Right lobe of liver (tissue), 6 donors: ENCODE results near the gene PAX3. TPM values are rescaled to one million over a fixed set of nuclear protein-coding genes. Genes with fewer than 3 reads are reported as not detected.

Experiments
- ATAC-seq, 4 donors: fragments of 200-7000 bp; cut with Tn5 transposase; one replicate each; pipeline ENCODE4 v1.9.1; 2020; ENCODE audit warnings: mild to moderate bottlenecking in 4 of 4, moderate library complexity in 4 of 4
- DNase-seq, 3 donors: peaks; one replicate each; pipeline ENCODE4 v3.0.0-alpha.2; 2020
- H3K27ac ChIP-seq, 3 donors: fragments of 200-600 bp; one replicate each; pipeline ENCODE4 v1.8.0; 2022
- H3K27me3 ChIP-seq, 2 donors: fragments of 200-600 bp; one replicate each; pipeline ENCODE4 v1.8.0; 2022
- H3K36me3 ChIP-seq, 4 donors: fragments of 200-600 bp; sonication (generic) in 1 of 4; one replicate each; pipeline versions ENCODE4 v1.5.1 to v1.8.0; 2017 to 2022; ENCODE audit warnings: control low read depth in 1 of 4
- H3K4me1 ChIP-seq, 4 donors: fragments of 200-600 bp; sonication (generic) in 1 of 4; one replicate each; pipeline versions ENCODE4 v1.5.1 to v1.8.0; 2017 to 2022; ENCODE audit warnings: control low read depth in 1 of 4
- H3K4me3 ChIP-seq, 3 donors: fragments of 200-600 bp; one replicate each; pipeline ENCODE4 v1.8.0; 2022
- H3K9me3 ChIP-seq, 4 donors: fragments of 200-600 bp; sonication (generic) in 1 of 4; one replicate each; pipeline versions ENCODE4 v1.5.1 to v1.8.0; 2017 to 2022; ENCODE audit warnings: control low read depth in 1 of 4
- CTCF ChIP-seq, 4 donors: fragments of 200-600 bp in 3 of 4; fragments of 450-650 bp in 1 of 4; IDR thresholded peaks; one replicate each; pipeline versions ENCODE4 v1.5.1 to v1.8.0; 2016 to 2022; ENCODE audit warnings: antibody characterized with exemption in 4 of 4, mild to moderate bottlenecking in 2 of 4
- POLR2A ChIP-seq: fragments of 450-650 bp; IDR thresholded peaks from one replicate; pipeline ENCODE4 v1.6.1; 2017; ENCODE audit warnings: antibody characterized with exemption, mild to moderate bottlenecking
- WGBS: methylation state at CpG from one replicate; pipeline ENCODE4 v1.1.6; 2018; ENCODE audit warnings: low coverage, low lambda C conversion rate; ENCODE audit not compliant: insufficient coverage; ENCODE audit errors: missing lambda C conversion rate; 5-methylcytosine and 5-hydroxymethylcytosine counted together
- intact Hi-C, 2 donors: fragments of 100-400 bp; cut with DNase I; formaldehyde crosslinking; loops; one replicate each; pipeline versions ENCODE4 v1.11.2 to v1.14.1; 2022
- total RNA-seq, 6 experiments: library from RNA; depleted of rRNA in 2 of 6; stranded (reverse); fragments of >200 nt in 2 of 6; fragmentation: NEBNext Ultra II Directional in 3 of 6; extraction: Animal tissue kit (Norgen Biotek cat#: 25700) in 3 of 6; gene quantifications; one replicate each; pipeline versions ENCODE4 v1.1.0 to v1.2.4, GENCODE V29; 2016 to 2023
- donor health status: DM: no; HTN: yes; CAD: no.
- donor health status: DM: no; HTN: no; CAD: no.
- donor health status: DM: no; HTN: no; CAD: no.
- donor health status: DM: no; HTN: yes; CAD: no.
- donor health status: DM: no; HTN: yes; CAD: no.

The PAX3 gene
- total RNA-seq, 6 experiments from 2014 or later = not detected

GRCh38 chr2:222261504-222261903, 37.3 kb downstream of the PAX3 start:
- no peak for DNase-seq
- no peak for ATAC-seq
- H3K4me1 ChIP-seq = no peaks in the 10 kb centered on the region
- intact Hi-C loops = no loop called here
- TF ChIP-seq CTCF (IDR thresholded peaks at IDR 0.05) = no peak
- TF ChIP-seq POLR2A = no peak
- no peaks in the 10 kb centered on the region for H3K27me3 ChIP-seq
- H3K9me3 ChIP-seq = no peaks in the 10 kb centered on the region
- no peaks in the 10 kb centered on the region for H3K36me3 ChIP-seq
- no peak overlapping the region for H3K4me3 ChIP-seq
- 41% methylated on average over 2 of the region's 2 CpGs for WGBS
- H3K27ac ChIP-seq = no peak overlapping the region

GRCh38 chr2:222257645-222258044, 41.2 kb downstream of the PAX3 start:
- no peaks in the 10 kb centered on the region for H3K27me3 ChIP-seq
- no peaks in the 10 kb centered on the region for H3K4me1 ChIP-seq
- no peak overlapping the region for H3K4me3 ChIP-seq
- intact Hi-C loops = no loop called here
- no peak overlapping the region for H3K27ac ChIP-seq
- DNase-seq (no peak), ATAC-seq (no peak)
- TF ChIP-seq CTCF (IDR thresholded peaks at IDR 0.05) (no peak), POLR2A (no peak)
- no peaks in the 10 kb centered on the region for H3K9me3 ChIP-seq
- H3K36me3 ChIP-seq = no peaks in the 10 kb centered on the region
- 16% methylated on average over 6 of the region's 6 CpGs for WGBS

- no peak for ATAC-seq
- H3K4me1 ChIP-seq = no peaks in the 10 kb centered on the region
- TF ChIP-seq CTCF (IDR thresholded peaks at IDR 0.05) (no peak), POLR2A (no peak)
- H3K27me3 ChIP-seq = no peaks in the 10 kb centered on the region
- WGBS = 5% methylated on average over 8 of the region's 8 CpGs
- no peaks in the 10 kb centered on the region for H3K36me3 ChIP-seq
- no peak overlapping the region for H3K27ac ChIP-seq
- H3K9me3 ChIP-seq = no peaks in the 10 kb centered on the region
- intact Hi-C loops = no loop called here
- DNase-seq = no peak
- no peak overlapping the region for H3K4me3 ChIP-seq
Measured at GRCh38 chr2:222256250-222256649, 42.5 kb downstream of the PAX3 start.

- Histone ChIP-seq H3K9me3 (no peaks in the 10 kb centered on the region), H3K4me1 (no peaks in the 10 kb centered on the region), H3K27me3 (no peaks in the 10 kb centered on the region), H3K27ac (no peak overlapping the region), H3K4me3 (no peak overlapping the region), H3K36me3 (no peaks in the 10 kb centered on the region)
- intact Hi-C loops = no loop called here
- ATAC-seq (no peak), DNase-seq (no peak)
- TF ChIP-seq POLR2A (no peak), CTCF (IDR thresholded peaks at IDR 0.05) (no peak)
Measured at GRCh38 chr2:222255090-222255489, 43.7 kb downstream of the PAX3 start.

GRCh38 chr2:222250313-222250712, 48.5 kb downstream of the PAX3 start:
- 19% methylated on average over 1 of the region's 1 CpG for WGBS
- no peaks in the 10 kb centered on the region for H3K36me3 ChIP-seq
- intact Hi-C loops = no loop called here

More at GRCh38 chr2:222250313-222250712, 48.5 kb downstream of the PAX3 start:
- DNase-seq = no peak
- no peak for ATAC-seq
- Histone ChIP-seq H3K9me3 (no peaks in the 10 kb centered on the region), H3K4me1 (no peaks in the 10 kb centered on the region), H3K27ac (no peak overlapping the region), H3K27me3 (no peaks in the 10 kb centered on the region), H3K4me3 (no peak overlapping the region)
- no peak for TF ChIP-seq CTCF (IDR thresholded peaks at IDR 0.05)
- TF ChIP-seq POLR2A = no peak
